Measurements from ENCODE around the gene BMF. TPM values are rescaled to one million over a fixed set of nuclear protein-coding genes. Genes with fewer than 3 reads are reported as not detected.

Gene BMF
- total and polyA plus RNA-seq, 4 donors, result 0.63 to 10.2 (median 4.0) TPM

DNA sequence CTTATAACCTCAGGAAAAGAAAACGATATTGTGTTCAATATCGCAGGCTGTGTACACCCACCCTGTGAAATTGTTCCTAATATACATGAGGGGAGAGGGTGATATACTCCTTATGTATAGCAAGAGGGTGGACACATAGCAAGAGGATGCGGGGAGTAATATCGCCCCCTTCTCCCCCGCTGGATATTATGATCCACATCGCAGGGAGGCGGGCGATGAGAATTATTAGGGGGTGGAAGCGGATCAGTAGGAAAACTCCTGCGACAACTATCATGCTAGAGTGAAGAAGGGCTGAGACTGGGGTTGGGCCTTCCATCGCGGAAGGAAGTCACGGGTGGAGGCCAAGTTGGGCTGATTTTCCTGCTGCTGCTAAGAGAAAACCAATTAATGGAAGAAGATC, 24.9 kb upstream of the BMF start:
- H3K27ac ChIP-seq (ENCODE audit: low read depth in 1 of 2, low read length in 2 of 2), result no peak overlapping the region
- no peaks in the 10 kb centered on the region for H3K27me3 ChIP-seq (ENCODE audit: control insufficient read depth in 4 of 4, insufficient read depth in 4 of 4, low read length in 3 of 4)
- H3K4me3 ChIP-seq (ENCODE audit: low read depth in 1 of 3, low read length in 3 of 3), result no peak overlapping the region
- H3K9ac ChIP-seq (ENCODE audit: low read depth in 1 of 2, low read length in 2 of 2), result no peak overlapping the region
- TF ChIP-seq, protein P1, sequence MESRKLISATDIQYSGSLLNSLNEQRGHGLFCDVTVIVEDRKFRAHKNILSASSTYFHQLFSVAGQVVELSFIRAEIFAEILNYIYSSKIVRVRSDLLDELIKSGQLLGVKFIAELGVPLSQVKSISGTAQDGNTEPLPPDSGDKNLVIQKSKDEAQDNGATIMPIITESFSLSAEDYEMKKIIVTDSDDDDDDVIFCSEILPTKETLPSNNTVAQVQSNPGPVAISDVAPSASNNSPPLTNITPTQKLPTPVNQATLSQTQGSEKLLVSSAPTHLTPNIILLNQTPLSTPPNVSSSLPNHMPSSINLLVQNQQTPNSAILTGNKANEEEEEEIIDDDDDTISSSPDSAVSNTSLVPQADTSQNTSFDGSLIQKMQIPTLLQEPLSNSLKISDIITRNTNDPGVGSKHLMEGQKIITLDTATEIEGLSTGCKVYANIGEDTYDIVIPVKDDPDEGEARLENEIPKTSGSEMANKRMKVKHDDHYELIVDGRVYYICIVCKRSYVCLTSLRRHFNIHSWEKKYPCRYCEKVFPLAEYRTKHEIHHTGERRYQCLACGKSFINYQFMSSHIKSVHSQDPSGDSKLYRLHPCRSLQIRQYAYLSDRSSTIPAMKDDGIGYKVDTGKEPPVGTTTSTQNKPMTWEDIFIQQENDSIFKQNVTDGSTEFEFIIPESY (IDR thresholded peaks at IDR 0.05), result no peak
- TF ChIP-seq, protein P2, sequence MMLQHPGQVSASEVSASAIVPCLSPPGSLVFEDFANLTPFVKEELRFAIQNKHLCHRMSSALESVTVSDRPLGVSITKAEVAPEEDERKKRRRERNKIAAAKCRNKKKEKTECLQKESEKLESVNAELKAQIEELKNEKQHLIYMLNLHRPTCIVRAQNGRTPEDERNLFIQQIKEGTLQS (IDR thresholded peaks at IDR 0.05), result no peak
- TF ChIP-seq TAF1 (conservative IDR thresholded peaks at IDR 0.05), result no peak
- no peak for TF ChIP-seq YY1 (IDR thresholded peaks at IDR 0.05)
- TF ChIP-seq EGR1 (IDR thresholded peaks at IDR 0.05; ENCODE audit: low read depth in 2 of 2), result no peak
- TF ChIP-seq, protein P3, sequence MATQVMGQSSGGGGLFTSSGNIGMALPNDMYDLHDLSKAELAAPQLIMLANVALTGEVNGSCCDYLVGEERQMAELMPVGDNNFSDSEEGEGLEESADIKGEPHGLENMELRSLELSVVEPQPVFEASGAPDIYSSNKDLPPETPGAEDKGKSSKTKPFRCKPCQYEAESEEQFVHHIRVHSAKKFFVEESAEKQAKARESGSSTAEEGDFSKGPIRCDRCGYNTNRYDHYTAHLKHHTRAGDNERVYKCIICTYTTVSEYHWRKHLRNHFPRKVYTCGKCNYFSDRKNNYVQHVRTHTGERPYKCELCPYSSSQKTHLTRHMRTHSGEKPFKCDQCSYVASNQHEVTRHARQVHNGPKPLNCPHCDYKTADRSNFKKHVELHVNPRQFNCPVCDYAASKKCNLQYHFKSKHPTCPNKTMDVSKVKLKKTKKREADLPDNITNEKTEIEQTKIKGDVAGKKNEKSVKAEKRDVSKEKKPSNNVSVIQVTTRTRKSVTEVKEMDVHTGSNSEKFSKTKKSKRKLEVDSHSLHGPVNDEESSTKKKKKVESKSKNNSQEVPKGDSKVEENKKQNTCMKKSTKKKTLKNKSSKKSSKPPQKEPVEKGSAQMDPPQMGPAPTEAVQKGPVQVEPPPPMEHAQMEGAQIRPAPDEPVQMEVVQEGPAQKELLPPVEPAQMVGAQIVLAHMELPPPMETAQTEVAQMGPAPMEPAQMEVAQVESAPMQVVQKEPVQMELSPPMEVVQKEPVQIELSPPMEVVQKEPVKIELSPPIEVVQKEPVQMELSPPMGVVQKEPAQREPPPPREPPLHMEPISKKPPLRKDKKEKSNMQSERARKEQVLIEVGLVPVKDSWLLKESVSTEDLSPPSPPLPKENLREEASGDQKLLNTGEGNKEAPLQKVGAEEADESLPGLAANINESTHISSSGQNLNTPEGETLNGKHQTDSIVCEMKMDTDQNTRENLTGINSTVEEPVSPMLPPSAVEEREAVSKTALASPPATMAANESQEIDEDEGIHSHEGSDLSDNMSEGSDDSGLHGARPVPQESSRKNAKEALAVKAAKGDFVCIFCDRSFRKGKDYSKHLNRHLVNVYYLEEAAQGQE (IDR thresholded peaks at IDR 0.05), result no peak
- no peak for TF ChIP-seq SP1 (IDR thresholded peaks at IDR 0.05)
- TF ChIP-seq GABPA (IDR thresholded peaks at IDR 0.05 in 1 of 2, conservative IDR thresholded peaks at IDR 0.05 in 1 of 2), result no peak
- no peak for TF ChIP-seq HNF4A (conservative IDR thresholded peaks at IDR 0.05)
- TF ChIP-seq RXRA (IDR thresholded peaks at IDR 0.05), result no peak
- no peak for TF ChIP-seq FOXA2 (IDR thresholded peaks at IDR 0.05)
- TF ChIP-seq NR2F2 (IDR thresholded peaks at IDR 0.05), result no peak
- TF ChIP-seq HNF4G (IDR thresholded peaks at IDR 0.05), result no peak
- no peak for TF ChIP-seq RAD21 (IDR thresholded peaks at IDR 0.05)
- no peaks in the 10 kb centered on the region for H3K9me3 ChIP-seq (ENCODE audit: control insufficient read depth in 4 of 4, low read length in 3 of 4)
- H3K36me3 ChIP-seq (ENCODE audit: control insufficient read depth in 4 of 4, insufficient read depth in 3 of 4, low read depth in 1 of 4, low read length in 3 of 4), result no peaks in the 10 kb centered on the region
- 95% methylated on average over 13 of the region's 13 CpGs for WGBS
- H3K4me1 ChIP-seq (ENCODE audit: control insufficient read depth in 4 of 4, insufficient read depth in 4 of 4, low read length in 3 of 4), result no peaks in the 10 kb centered on the region
- DNase-seq (ENCODE audit: low spot score), result no peak

DNA sequence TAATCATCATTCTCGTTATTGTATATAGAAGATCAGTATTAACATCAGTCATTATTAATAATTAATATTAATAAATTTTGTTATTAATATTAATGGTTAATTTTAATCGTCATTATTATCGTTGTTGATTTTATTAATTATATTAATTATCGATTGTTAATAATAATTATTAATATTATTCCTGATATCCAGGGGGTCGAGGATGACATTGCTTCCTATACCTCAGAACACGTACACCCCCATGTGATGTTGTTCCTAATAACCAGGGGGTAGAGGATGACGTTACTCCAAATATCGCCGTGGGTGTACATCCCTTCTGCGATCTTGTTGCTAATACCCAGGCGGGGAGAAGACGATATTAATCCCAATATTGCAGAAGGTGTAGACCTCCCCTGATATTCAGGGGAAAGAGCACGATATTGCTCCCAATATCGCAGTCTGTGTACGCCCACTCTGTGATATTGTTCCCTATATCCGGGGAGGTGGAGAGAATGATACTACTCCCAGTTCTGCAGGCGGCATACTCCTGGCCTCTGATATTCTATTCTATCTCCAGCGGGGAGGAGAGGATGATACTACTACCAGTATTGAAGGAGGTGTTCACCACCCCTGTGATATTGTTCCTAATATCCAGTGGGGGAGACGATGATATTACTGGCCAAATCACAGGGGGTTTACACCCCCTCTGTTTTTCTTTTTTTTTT, 22.3 kb upstream of the BMF start:
- WGBS, result 83% methylated on average over 19 of the region's 19 CpGs

More for the DNA sequence above, 22.3 kb upstream of the BMF start:
- H3K36me3 ChIP-seq (ENCODE audit: control insufficient read depth in 4 of 4, insufficient read depth in 3 of 4, low read depth in 1 of 4, low read length in 3 of 4), result no peaks in the 10 kb centered on the region
- no peak overlapping the region for H3K27ac ChIP-seq (ENCODE audit: low read depth in 1 of 2, low read length in 2 of 2)
- H3K4me3 ChIP-seq (ENCODE audit: low read depth in 1 of 3, low read length in 3 of 3), result no peak overlapping the region
- no peaks in the 10 kb centered on the region for H3K27me3 ChIP-seq (ENCODE audit: control insufficient read depth in 4 of 4, insufficient read depth in 4 of 4, low read length in 3 of 4)
- no peaks in the 10 kb centered on the region for H3K9me3 ChIP-seq (ENCODE audit: control insufficient read depth in 4 of 4, low read length in 3 of 4)
- DNase-seq (ENCODE audit: low spot score), result no peak
- no peaks in the 10 kb centered on the region for H3K4me1 ChIP-seq (ENCODE audit: control insufficient read depth in 4 of 4, insufficient read depth in 4 of 4, low read length in 3 of 4)
- no peak for TF ChIP-seq RAD21 (IDR thresholded peaks at IDR 0.05)
- H3K9ac ChIP-seq (ENCODE audit: low read depth in 1 of 2, low read length in 2 of 2), result no peak overlapping the region
